ENCODE measurements around the gene MYBPHL. TPM values are rescaled to one million over a fixed set of nuclear protein-coding genes. Genes with fewer than 3 reads are reported as not detected.
A peak's percentile ranks its signal among the peaks of the same experiment; 100 is the strongest.

Gene MYBPHL
- total RNA-seq, 4 donors from 2014 or later: not detected

- Histone ChIP-seq H3K4me3 (no peak overlapping the region), H3K27ac (peak overlapping the region; percentile 43 to 64 (median 52)), H3K27me3 (no peaks in the 10 kb centered on the region), H3K36me3 (peaks cover 0 to 21% (median 10%) of the 10 kb centered on the region in 4 donors), H3K9me3 (no peaks in the 10 kb centered on the region), H3K4me1 (peaks cover 0 to 25% (median 8%) of the 10 kb centered on the region in 4 donors)
- in situ Hi-C loops (cut with MboI; ENCODE audit: low pct_ligation_motif_present in 1 of 4, low pct_unique_long_range_greater_than_20kb in 1 of 4, low sequenced_read_pairs in 3 of 4): no loop called here
- no peak for DNase-seq
- intact Hi-C loops (cut with DNase I; ENCODE audit: low total_unique reads): loop anchor here (10.0 kb wide), 1 partner anchor 54 kb away; no protein-coding TSS in a partner anchor
- no peak for TF ChIP-seq CTCF (IDR thresholded peaks at IDR 0.05)
- no peak for TF ChIP-seq POLR2AphosphoS5 (IDR thresholded peaks at IDR 0.05)
- TF ChIP-seq POLR2A (IDR thresholded peaks at IDR 0.05): no peak
- no peak for TF ChIP-seq EP300 (IDR thresholded peaks at IDR 0.05; ENCODE audit: low read depth)
- 29 to 43% methylated on average over 1 of the region's 1 CpG for WGBS, 2 donors (ENCODE audit: low coverage in 1 of 2)
These were observed 43.8 kb upstream of the MYBPHL start for GRCh38 chr1:109350655-109351054.

GRCh38 chr1:109350182-109350581 lies 43.4 kb upstream of the MYBPHL start:
- in situ Hi-C loops (cut with MboI; ENCODE audit: low pct_ligation_motif_present in 1 of 4, low pct_unique_long_range_greater_than_20kb in 1 of 4, low sequenced_read_pairs in 3 of 4) (no loop called here), intact Hi-C loops (cut with DNase I; ENCODE audit: low total_unique reads) (loop anchor here (10.0 kb wide), 1 partner anchor 55 kb away; no protein-coding TSS in a partner anchor)
- TF ChIP-seq EP300 (IDR thresholded peaks at IDR 0.05; ENCODE audit: low read depth): no peak
- no peak for TF ChIP-seq CTCF (IDR thresholded peaks at IDR 0.05)
- no peak for TF ChIP-seq POLR2AphosphoS5 (IDR thresholded peaks at IDR 0.05)
- TF ChIP-seq POLR2A (IDR thresholded peaks at IDR 0.05): no peak
- no peaks in the 10 kb centered on the region for H3K9me3 ChIP-seq
- peaks cover 0 to 25% (median 12%) of the 10 kb centered on the region in 4 donors for H3K36me3 ChIP-seq
- no peak overlapping the region for H3K4me3 ChIP-seq
- DNase-seq: no peak
- H3K27ac ChIP-seq: peak overlapping the region in 1 of 4 donors; percentile 43
- H3K4me1 ChIP-seq: peaks cover 0 to 25% (median 8%) of the 10 kb centered on the region in 4 donors
- 94 to 100% methylated on average over 3 to 4 of the region's 4 CpGs for WGBS, 2 donors (ENCODE audit: low coverage in 1 of 2)
- H3K27me3 ChIP-seq: no peaks in the 10 kb centered on the region

- no peaks in the 10 kb centered on the region for H3K27me3 ChIP-seq
- peaks cover 0 to 40% (median 11%) of the 10 kb centered on the region in 4 donors for H3K36me3 ChIP-seq
- H3K4me1 ChIP-seq: peaks cover 0 to 24% (median 8%) of the 10 kb centered on the region in 4 donors
- in situ Hi-C loops (cut with MboI; ENCODE audit: low pct_ligation_motif_present in 1 of 4, low pct_unique_long_range_greater_than_20kb in 1 of 4, low sequenced_read_pairs in 3 of 4): no loop called here
- TF ChIP-seq EP300 (IDR thresholded peaks at IDR 0.05; ENCODE audit: low read depth) (no peak), CTCF (IDR thresholded peaks at IDR 0.05) (no peak), POLR2A (IDR thresholded peaks at IDR 0.05) (no peak), POLR2AphosphoS5 (IDR thresholded peaks at IDR 0.05) (no peak)
- H3K4me3 ChIP-seq: no peak overlapping the region
- WGBS, 2 donors (ENCODE audit: low coverage in 1 of 2): 88 to 100% methylated on average over 1 to 6 of the region's 6 CpGs
- DNase-seq: no peak
- no peaks in the 10 kb centered on the region for H3K9me3 ChIP-seq
- H3K27ac ChIP-seq: no peak overlapping the region
- intact Hi-C loops (cut with DNase I; ENCODE audit: low total_unique reads): no loop called here
These were observed 40.7 kb upstream of the MYBPHL start for GRCh38 chr1:109347511-109347910.

- H3K27me3 ChIP-seq: no peaks in the 10 kb centered on the region
- intact Hi-C loops (cut with DNase I; ENCODE audit: low total_unique reads) (no loop called here), in situ Hi-C loops (cut with MboI; ENCODE audit: low pct_ligation_motif_present in 1 of 4, low pct_unique_long_range_greater_than_20kb in 1 of 4, low sequenced_read_pairs in 3 of 4) (no loop called here)
- 56 to 57% methylated on average over 9 of the region's 9 CpGs for WGBS, 2 donors (ENCODE audit: low coverage in 1 of 2)
- TF ChIP-seq POLR2AphosphoS5 (IDR thresholded peaks at IDR 0.05) (no peak), POLR2A (IDR thresholded peaks at IDR 0.05) (no peak), EP300 (IDR thresholded peaks at IDR 0.05; ENCODE audit: low read depth) (no peak), CTCF (IDR thresholded peaks at IDR 0.05) (no peak)
- H3K36me3 ChIP-seq: peaks cover 0 to 47% (median 19%) of the 10 kb centered on the region in 4 donors
- H3K4me3 ChIP-seq: no peak overlapping the region
- no peak for DNase-seq
- no peaks in the 10 kb centered on the region for H3K9me3 ChIP-seq
- H3K27ac ChIP-seq: no peak overlapping the region
- no peaks in the 10 kb centered on the region for H3K4me1 ChIP-seq
These were observed 35.4 kb upstream of the MYBPHL start for GRCh38 chr1:109341944-109342930.
